AG08396 (cell line): ENCODE results near the gene GPR107.
A peak's percentile ranks its signal among the peaks of the same experiment; 100 is the strongest.

Source experiments
- DNase-seq: peaks from one replicate; pipeline ENCODE4 v3.0.0; 2012; ENCODE audit warnings: low spot score, mixed read lengths

Gene GPR107

GRCh38 chr9:130137081-130137640, 83.5 kb downstream of the GPR107 start:
- no peak for DNase-seq

- no peak for DNase-seq
These were observed 84.0 kb downstream of the GPR107 start for GRCh38 chr9:130137641-130138081.

DNA sequence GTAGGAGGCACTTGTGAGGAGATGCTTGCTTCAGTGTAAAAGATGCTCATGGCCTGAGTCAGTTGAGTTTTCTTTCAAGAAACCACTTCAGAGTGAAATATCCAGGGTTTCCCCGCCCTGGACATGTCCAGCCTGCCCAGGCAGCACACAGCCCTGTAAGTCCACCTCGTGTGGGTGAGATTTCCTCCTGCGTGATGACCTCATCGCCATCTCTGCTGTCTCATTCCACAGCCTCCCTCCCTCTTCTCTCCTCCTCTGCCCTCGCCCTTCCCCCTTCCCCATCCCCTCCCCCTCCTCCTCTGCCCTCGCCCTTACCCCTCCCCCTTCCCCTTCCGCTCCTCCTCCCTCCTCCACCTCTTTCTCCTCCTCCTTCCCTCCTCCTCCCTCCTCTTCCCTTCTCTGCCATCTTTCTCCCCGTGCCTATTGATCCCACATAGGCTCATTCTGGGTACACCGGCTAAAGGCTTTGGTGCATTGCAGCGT, 84.5 kb downstream of the GPR107 start:
- DNase-seq: peak; percentile 90

DNA sequence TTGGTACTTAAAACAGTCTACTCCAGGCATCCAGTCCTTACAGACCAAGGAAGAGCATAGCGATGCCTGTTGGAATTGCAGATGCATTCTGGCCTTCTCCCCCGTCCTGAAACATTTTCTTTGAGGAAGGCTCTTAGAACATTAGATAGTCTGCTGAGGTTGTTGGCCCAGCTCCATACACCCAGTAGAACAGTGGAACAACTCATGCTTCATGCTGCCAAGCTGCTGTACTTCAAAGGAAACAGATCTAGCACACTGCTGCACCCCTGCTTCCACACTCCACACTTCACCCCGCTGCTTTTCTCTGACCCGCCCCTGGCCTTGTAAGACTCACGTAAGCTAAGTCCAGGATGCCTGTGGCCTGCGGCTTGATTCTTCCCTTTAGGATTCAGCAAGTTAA, 85.1 kb downstream of the GPR107 start:
- peak; percentile 82 for DNase-seq

DNA sequence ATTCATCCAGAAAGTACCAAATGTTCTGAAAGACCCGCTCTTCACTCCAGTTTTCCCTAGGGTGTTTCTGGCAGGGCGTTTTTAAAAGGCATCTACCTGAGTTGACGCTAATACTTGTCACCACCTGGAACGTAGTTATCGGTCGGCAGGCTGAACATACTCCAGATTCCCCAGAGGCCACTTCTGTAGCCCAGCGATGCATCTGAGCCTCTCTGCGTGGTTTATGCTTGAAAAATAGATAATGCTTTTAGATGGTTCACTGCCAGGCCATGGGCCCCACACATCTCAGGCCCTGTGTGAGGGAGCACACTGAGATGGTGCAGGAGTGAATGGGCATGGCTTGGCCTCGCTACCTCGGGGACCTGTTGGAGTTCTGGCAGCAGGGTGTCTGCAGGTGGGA, 85.5 kb downstream of the GPR107 start:
- DNase-seq: no peak

GRCh38 chr9:130140706-130141105, 87.0 kb downstream of the GPR107 start:
- no peak for DNase-seq

DNA sequence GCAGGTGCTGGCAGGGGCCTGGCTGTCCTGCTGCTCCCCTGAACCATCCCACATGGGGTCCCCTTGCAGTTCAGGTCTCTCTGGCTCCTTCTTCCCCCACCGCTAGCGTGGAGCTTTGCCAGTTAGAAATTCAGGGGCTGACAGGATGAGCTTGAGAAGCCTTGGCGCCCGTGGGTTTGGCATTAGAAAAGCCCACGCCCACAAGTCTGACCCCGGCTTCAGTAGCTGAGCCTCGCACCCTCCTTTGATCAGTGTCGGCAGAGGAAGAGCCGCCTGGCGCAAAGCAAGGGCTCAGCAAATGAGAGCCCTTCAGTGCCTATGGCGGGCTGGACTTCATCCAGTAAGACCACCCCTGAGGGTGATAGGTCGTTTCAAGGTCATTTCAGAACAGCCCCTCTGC, 88.3 kb downstream of the GPR107 start:
- DNase-seq: no peak

GRCh38 chr9:130142641-130143040, 88.9 kb downstream of the GPR107 start:
- DNase-seq: no peak

GRCh38 chr9:130143279-130143893, 89.7 kb downstream of the GPR107 start:
- no peak for DNase-seq

DNA sequence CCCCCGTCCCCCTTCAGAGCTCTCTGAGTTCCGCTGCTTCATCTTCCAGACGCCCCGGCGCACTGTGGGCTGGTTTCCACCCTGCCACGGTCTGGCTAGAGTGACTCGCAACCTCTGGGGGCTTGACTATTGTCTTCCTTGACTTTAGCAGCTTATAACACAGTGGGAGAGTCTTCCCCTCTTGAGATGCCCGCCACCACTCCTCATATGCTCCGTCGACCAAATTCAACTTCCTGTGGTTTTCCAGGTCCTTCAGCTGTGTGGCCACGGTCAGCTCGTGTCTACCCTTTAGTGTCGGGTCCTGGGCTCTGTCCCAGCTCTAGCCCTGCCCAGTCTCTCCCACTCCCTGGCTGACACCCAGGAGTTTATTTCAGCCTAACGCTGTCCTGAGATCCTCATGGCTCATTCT, 90.3 kb downstream of the GPR107 start:
- peak; percentile 45 for DNase-seq

DNA sequence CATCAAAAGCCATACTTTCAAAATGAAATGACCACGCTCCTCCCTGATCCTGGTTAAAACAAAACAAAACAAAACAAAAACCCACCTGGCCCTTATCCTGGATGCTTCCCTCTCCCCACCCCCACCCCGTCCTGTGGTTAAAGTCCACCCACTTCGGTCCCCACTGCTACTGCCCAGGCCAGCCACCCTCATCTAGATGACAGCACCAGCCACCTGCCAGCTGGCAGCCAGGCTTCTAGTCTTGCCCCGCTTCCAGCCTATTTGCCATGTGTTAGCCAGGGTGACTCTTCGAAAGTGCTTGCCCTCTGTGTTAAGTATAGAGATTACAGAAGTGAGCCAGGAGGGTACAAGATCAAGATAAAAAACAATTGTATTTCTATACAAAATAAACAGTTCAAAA, 91.0 kb downstream of the GPR107 start:
- no peak for DNase-seq

DNA sequence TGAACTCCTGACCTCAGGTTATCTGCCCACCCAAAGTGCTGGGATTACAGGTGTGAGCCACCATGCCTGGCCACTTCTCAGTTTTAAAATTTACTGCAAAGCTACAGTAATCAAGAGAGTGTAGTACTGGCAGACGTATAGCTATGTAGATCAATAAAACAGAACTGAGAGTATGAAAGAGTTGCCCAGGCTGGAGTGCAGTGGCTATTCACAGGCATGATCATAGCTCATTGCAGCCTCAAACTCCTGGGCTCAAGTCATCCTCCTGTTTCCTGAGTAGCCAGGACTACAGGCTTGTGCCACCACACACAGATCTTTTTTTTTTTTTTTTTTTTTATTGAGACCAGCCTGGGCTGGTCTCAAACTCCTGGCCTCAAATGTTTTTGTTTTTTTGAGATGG, 92.0 kb downstream of the GPR107 start:
- no peak for DNase-seq

DNA sequence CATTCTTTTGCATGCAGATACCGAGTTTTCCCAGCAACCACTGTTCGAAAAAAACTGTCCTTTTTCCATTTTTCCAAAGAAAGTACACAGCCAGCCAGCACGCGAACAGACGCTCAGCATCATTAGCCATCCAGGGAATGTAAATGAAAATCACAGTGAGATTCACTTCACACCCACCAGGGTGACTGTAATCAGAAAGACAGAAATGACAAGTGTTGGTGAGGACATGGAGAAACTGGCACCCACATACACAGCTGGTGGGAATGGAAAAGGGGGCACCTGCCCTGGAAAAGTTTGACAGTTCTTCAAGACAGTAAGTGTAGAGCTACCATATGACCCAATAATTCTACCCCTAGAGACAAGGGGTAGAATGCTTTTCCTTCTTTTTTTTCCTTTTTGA, 93.5 kb downstream of the GPR107 start:
- no peak for DNase-seq

DNA sequence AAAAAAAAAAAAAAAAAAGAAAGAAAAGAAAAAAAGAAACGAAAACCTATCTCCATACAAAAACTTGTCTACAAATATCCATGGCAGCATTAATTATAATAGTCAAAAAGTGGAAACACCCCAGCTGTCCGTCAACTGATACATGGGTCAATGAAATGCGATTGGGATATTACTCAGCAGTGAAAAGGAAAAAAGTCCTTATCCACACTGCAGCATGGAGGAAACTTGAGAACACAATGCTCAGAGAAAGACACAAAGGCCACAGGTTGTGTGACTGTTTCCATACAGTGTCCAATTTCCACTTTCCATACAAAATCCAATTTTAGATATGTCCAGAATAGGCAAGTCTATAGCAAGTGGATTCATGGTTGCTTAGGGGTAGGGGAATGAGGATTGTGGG, 94.2 kb downstream of the GPR107 start:
- no peak for DNase-seq

GRCh38 chr9:130149031-130149430, 95.3 kb downstream of the GPR107 start:
- DNase-seq: no peak

GRCh38 chr9:130149654-130150286, 96.1 kb downstream of the GPR107 start:
- no peak for DNase-seq

GRCh38 chr9:130150779-130151382, 97.2 kb downstream of the GPR107 start:
- DNase-seq: no peak

GRCh38 chr9:130154816-130155215, 101.1 kb downstream of the GPR107 start:
- DNase-seq: no peak

- DNase-seq: no peak
These were observed 101.9 kb downstream of the GPR107 start for GRCh38 chr9:130155647-130156046.

GRCh38 chr9:130156672-130157071, 103.0 kb downstream of the GPR107 start:
- DNase-seq: no peak

GRCh38 chr9:130157079-130157478, 103.4 kb downstream of the GPR107 start:
- no peak for DNase-seq

- no peak for DNase-seq
These were observed 104.3 kb downstream of the GPR107 start for GRCh38 chr9:130158001-130158400.

- no peak for DNase-seq
These were observed 105.4 kb downstream of the GPR107 start for GRCh38 chr9:130159057-130159456.
